ENCODE measurements around the gene TOP2B.
A peak's percentile ranks its signal among the peaks of the same experiment; 100 is the strongest.

The TOP2B gene

GRCh38 chr3:25664812-25665314, at the start of gene TOP2B:
Gene TOP2B (minus strand): TSS chr3:25664907. CDS start chr3:25664297, 610 bp downstream.
- DNase-seq, result peak; percentile 97

- no peak for DNase-seq
Observed at GRCh38 chr3:25713341-25713985, 48.8 kb upstream of the TOP2B start.

GRCh38 chr3:25711090-25711489, 46.4 kb upstream of the TOP2B start:
- DNase-seq, result no peak

- DNase-seq, result no peak
Observed at GRCh38 chr3:25708036-25708435, 43.3 kb upstream of the TOP2B start.

GRCh38 chr3:25707268-25707926, 42.7 kb upstream of the TOP2B start:
- DNase-seq, result no peak

- DNase-seq, result no peak
Observed at GRCh38 chr3:25706213-25706612, 41.5 kb upstream of the TOP2B start.

- no peak for DNase-seq
Observed at GRCh38 chr3:25697553-25697952, 32.8 kb upstream of the TOP2B start.

- DNase-seq, result no peak
Observed at GRCh38 chr3:25695731-25696420, 31.2 kb upstream of the TOP2B start.

- DNase-seq, result no peak
Observed at GRCh38 chr3:25693238-25693637, 28.5 kb upstream of the TOP2B start.

GRCh38 chr3:25692341-25692740, 27.6 kb upstream of the TOP2B start:
- no peak for DNase-seq

- no peak for DNase-seq
Observed at GRCh38 chr3:25690768-25691533, 26.2 kb upstream of the TOP2B start.

- no peak for DNase-seq
Observed at GRCh38 chr3:25689226-25689625, 24.5 kb upstream of the TOP2B start.

GRCh38 chr3:25687742-25688141, 23.0 kb upstream of the TOP2B start:
- DNase-seq, result no peak

GRCh38 chr3:25686766-25687165, 22.1 kb upstream of the TOP2B start:
- no peak for DNase-seq

GRCh38 chr3:25683882-25684281, 19.2 kb upstream of the TOP2B start:
- DNase-seq, result no peak

GRCh38 chr3:25683410-25683809, 18.7 kb upstream of the TOP2B start:
- DNase-seq, result no peak

- DNase-seq, result no peak
Observed at GRCh38 chr3:25679642-25680302, 15.1 kb upstream of the TOP2B start.

- DNase-seq, result no peak
Observed at GRCh38 chr3:25679166-25679565, 14.5 kb upstream of the TOP2B start.

GRCh38 chr3:25678581-25678980, 13.9 kb upstream of the TOP2B start:
- DNase-seq, result no peak

- DNase-seq, result no peak
Observed at GRCh38 chr3:25677121-25677520, 12.4 kb upstream of the TOP2B start.

- no peak for DNase-seq
Observed at GRCh38 chr3:25674670-25675069, 10.0 kb upstream of the TOP2B start.

GRCh38 chr3:25673738-25674298, 9.1 kb upstream of the TOP2B start:
- no peak for DNase-seq
